K562 (cell line): ENCODE measurements around the gene IPCEF1. TPM values are rescaled to one million over a fixed set of nuclear protein-coding genes. Genes with fewer than 3 reads are reported as not detected.
A peak's percentile ranks its signal among the peaks of the same experiment; 100 is the strongest.

ENCODE experiments used
- ATF7 ChIP-seq: fragments of 450-650 bp; IDR thresholded peaks from 2 replicates; pipeline ENCODE4 v1.7.1; 2014; ENCODE audit warnings: mild to moderate bottlenecking, moderate library complexity
- CHD7 ChIP-seq: fragments of 200-600 bp; sonication (generic); IDR thresholded peaks from one replicate; pipeline ENCODE4 v1.6.1; 2012; ENCODE audit warnings: mild to moderate bottlenecking, low read depth, low read length, inconsistent platforms
- COPS2 ChIP-seq: fragments of 450-650 bp; conservative IDR thresholded peaks from 2 replicates; pipeline ENCODE4 v1.6.1; 2016; ENCODE audit warnings: mild to moderate bottlenecking, moderate library complexity
- GTF2F1 ChIP-seq: IDR thresholded peaks from 2 replicates; pipeline ENCODE4 v1.6.1; 2011; ENCODE audit warnings: low read depth, low read length, improper control_type of control experiment
- HMBOX1 ChIP-seq: sonication (generic); IDR thresholded peaks from 2 replicates; pipeline ENCODE4 v1.6.1; 2016
- HMG20B ChIP-seq: fragments of 250-450 bp; sonication (Bioruptor Pico); IDR thresholded peaks from 2 replicates; pipeline ENCODE4 v1.5.0; 2021; ENCODE audit warnings: mild to moderate bottlenecking
- MITF ChIP-seq: IDR thresholded peaks from 2 replicates; pipeline ENCODE4 v1.6.1; 2014; ENCODE audit warnings: antibody characterized with exemption
- PRDM10 ChIP-seq: fragments of 450-650 bp; IDR thresholded peaks from 2 replicates; pipeline ENCODE4 v1.6.1; 2018; ENCODE audit not compliant: partially characterized antibody
- ZNF764 ChIP-seq: fragments of 250-450 bp; sonication (Bioruptor Pico); IDR thresholded peaks from 2 replicates; pipeline ENCODE4 v1.4.0; 2020; ENCODE audit warnings: low read depth, mild to moderate bottlenecking, moderate library complexity
- ZNF766 ChIP-seq: fragments of 200-800 bp; sonication (Bioruptor generic); conservative IDR thresholded peaks from 2 replicates; pipeline ENCODE4 v1.6.1; 2016; ENCODE audit warnings: missing genetic modification characterization, missing compliant biosample characterization
- polyA plus RNA-seq, 8 experiments: library from polyadenylated mRNA; depleted of rRNA in 4 of 8; stranded (reverse) in 5 of 8; unstranded in 3 of 8; fragments of >200 nt; fragmentation: Nextera tagmentation in 2 of 8; fragmentation: Illumina TruSeq in 1 of 8; extraction: Ambion mirVana in 2 of 8; extraction: Trizol in 1 of 8; gene quantifications; 2 replicates each; pipeline versions ENCODE4 v1.2.1 to v1.2.3, GENCODE V29; 2011 to 2014; ENCODE audit warnings: inconsistent platforms in 1 of 8, missing spikeins in 1 of 8
- total RNA-seq, 7 experiments: library from RNA; depleted of rRNA in 6 of 7; stranded (reverse); fragments of >200 nt in 6 of 7; fragmentation: Illumina TruSeq in 2 of 7; extraction: Trizol in 2 of 7; gene quantifications; 2 replicates each; pipeline versions ENCODE4 v1.2.1 to v1.2.3, GENCODE V29; 2011 to 2021; ENCODE audit warnings: low replicate concordance in 1 of 7

Gene IPCEF1
- total and polyA plus RNA-seq, 9 of the 15 experiments (the other 6 are each of a cell fraction or from before 2014, with no cell fraction given): 0.14 to 0.18 TPM; not detected in 7

GRCh38 chr6:154234019-154234772 is 122.4 kb downstream of the IPCEF1 start (continued):
- TF ChIP-seq HMBOX1 (no peak), GTF2F1 (no peak), ATF7 (peak; percentile 44; the same call in 1 of the 2 replicates), MITF (no peak), CHD7 (no peak), ZNF764 (CRISPR knock-in tag) (no peak), COPS2 (no peak), HMG20B (CRISPR knock-in tag) (no peak), ZNF766 (CRISPR knock-in tag) (no peak), PRDM10 (no peak)
